ENCODE measurements around the gene ARL3. TPM values are rescaled to one million over a fixed set of nuclear protein-coding genes. Genes with fewer than 3 reads are reported as not detected.
A peak's percentile ranks its signal among the peaks of the same experiment; 100 is the strongest.

ARL3 gene
- total RNA-seq, 1 experiment from 2014 or later: 13.3 TPM

DNA sequence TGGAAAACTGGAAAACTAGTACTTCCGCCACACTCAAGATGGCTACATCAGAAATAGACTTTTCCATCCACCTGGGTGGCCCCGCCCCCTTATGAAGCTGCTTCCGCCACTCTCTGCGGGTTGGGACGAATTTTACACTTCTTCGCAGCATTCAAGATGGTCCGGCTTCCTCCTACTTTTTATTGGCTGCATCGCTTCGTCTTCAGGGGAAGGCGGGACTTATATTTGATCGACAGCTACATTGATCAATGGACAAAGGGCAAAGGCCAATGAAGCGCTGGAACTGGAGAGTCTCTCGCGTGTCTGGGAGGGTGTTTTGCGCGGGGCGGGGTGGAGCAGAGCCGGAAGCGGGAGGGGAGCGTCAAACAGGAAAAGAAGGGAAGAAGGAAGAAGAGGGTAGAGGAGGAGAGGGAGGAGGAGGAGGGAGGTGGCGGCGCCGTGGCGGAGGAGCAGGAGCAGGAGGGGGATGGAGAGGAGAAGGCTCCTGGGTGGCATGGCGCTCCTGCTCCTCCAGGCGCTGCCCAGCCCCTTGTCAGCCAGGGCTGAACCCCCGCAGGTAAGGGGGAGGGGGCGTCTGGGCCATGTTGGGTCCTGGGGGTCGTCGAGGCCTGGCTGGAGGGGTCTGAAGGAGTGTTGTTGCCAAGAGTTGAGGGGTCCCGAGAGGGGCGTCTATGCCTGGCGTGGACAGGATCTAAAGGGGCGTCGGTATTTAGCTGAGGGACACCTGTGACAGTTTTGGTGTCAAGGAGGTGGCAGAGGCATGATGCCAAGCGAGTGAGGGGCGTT, 29.6 kb upstream of the ARL3 start, which contains the start of gene WBP1L (continued):
- TF ChIP-seq OVOL2 (CRISPR knock-in tag; IDR thresholded peaks at IDR 0.05; ENCODE audit: borderline replicate concordance): no peak; the same call in 1 of the 2 replicates
- TF ChIP-seq, protein P1, sequence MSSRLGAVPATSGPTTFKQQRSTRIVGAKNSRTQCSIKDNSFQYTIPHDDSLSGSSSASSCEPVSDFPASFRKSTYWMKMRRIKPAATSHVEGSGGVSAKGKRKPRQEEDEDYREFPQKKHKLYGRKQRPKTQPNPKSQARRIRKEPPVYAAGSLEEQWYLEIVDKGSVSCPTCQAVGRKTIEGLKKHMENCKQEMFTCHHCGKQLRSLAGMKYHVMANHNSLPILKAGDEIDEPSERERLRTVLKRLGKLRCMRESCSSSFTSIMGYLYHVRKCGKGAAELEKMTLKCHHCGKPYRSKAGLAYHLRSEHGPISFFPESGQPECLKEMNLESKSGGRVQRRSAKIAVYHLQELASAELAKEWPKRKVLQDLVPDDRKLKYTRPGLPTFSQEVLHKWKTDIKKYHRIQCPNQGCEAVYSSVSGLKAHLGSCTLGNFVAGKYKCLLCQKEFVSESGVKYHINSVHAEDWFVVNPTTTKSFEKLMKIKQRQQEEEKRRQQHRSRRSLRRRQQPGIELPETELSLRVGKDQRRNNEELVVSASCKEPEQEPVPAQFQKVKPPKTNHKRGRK (CRISPR knock-in tag; IDR thresholded peaks at IDR 0.05; ENCODE audit: borderline replicate concordance): no peak
- TF ChIP-seq, protein P2, sequence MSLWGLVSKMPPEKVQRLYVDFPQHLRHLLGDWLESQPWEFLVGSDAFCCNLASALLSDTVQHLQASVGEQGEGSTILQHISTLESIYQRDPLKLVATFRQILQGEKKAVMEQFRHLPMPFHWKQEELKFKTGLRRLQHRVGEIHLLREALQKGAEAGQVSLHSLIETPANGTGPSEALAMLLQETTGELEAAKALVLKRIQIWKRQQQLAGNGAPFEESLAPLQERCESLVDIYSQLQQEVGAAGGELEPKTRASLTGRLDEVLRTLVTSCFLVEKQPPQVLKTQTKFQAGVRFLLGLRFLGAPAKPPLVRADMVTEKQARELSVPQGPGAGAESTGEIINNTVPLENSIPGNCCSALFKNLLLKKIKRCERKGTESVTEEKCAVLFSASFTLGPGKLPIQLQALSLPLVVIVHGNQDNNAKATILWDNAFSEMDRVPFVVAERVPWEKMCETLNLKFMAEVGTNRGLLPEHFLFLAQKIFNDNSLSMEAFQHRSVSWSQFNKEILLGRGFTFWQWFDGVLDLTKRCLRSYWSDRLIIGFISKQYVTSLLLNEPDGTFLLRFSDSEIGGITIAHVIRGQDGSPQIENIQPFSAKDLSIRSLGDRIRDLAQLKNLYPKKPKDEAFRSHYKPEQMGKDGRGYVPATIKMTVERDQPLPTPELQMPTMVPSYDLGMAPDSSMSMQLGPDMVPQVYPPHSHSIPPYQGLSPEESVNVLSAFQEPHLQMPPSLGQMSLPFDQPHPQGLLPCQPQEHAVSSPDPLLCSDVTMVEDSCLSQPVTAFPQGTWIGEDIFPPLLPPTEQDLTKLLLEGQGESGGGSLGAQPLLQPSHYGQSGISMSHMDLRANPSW (CRISPR knock-in tag; conservative IDR thresholded peaks at IDR 0.05; ENCODE audit: low read depth): no peak
- no peak for TF ChIP-seq ELF4 (CRISPR knock-in tag; IDR thresholded peaks at IDR 0.05; ENCODE audit: low read depth)
- TF ChIP-seq, protein P3, sequence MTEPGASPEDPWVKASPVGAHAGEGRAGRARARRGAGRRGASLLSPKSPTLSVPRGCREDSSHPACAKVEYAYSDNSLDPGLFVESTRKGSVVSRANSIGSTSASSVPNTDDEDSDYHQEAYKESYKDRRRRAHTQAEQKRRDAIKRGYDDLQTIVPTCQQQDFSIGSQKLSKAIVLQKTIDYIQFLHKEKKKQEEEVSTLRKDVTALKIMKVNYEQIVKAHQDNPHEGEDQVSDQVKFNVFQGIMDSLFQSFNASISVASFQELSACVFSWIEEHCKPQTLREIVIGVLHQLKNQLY (CRISPR knock-in tag; IDR thresholded peaks at IDR 0.05): no peak
- TF ChIP-seq, protein P4, sequence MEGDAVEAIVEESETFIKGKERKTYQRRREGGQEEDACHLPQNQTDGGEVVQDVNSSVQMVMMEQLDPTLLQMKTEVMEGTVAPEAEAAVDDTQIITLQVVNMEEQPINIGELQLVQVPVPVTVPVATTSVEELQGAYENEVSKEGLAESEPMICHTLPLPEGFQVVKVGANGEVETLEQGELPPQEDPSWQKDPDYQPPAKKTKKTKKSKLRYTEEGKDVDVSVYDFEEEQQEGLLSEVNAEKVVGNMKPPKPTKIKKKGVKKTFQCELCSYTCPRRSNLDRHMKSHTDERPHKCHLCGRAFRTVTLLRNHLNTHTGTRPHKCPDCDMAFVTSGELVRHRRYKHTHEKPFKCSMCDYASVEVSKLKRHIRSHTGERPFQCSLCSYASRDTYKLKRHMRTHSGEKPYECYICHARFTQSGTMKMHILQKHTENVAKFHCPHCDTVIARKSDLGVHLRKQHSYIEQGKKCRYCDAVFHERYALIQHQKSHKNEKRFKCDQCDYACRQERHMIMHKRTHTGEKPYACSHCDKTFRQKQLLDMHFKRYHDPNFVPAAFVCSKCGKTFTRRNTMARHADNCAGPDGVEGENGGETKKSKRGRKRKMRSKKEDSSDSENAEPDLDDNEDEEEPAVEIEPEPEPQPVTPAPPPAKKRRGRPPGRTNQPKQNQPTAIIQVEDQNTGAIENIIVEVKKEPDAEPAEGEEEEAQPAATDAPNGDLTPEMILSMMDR (IDR thresholded peaks at IDR 0.05): no peak
- TF ChIP-seq, protein P5, sequence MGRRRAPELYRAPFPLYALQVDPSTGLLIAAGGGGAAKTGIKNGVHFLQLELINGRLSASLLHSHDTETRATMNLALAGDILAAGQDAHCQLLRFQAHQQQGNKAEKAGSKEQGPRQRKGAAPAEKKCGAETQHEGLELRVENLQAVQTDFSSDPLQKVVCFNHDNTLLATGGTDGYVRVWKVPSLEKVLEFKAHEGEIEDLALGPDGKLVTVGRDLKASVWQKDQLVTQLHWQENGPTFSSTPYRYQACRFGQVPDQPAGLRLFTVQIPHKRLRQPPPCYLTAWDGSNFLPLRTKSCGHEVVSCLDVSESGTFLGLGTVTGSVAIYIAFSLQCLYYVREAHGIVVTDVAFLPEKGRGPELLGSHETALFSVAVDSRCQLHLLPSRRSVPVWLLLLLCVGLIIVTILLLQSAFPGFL (CRISPR knock-in tag; IDR thresholded peaks at IDR 0.05; ENCODE audit: borderline replicate concordance): no peak
- peak; percentile 91 for TF ChIP-seq ETV6 (CRISPR knock-in tag; IDR thresholded peaks at IDR 0.05)
- TF ChIP-seq, protein P6, sequence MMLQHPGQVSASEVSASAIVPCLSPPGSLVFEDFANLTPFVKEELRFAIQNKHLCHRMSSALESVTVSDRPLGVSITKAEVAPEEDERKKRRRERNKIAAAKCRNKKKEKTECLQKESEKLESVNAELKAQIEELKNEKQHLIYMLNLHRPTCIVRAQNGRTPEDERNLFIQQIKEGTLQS (CRISPR knock-in tag; conservative IDR thresholded peaks at IDR 0.05): 0 out of 2 replicates have a peak, but pooled peaks have one; percentile 37
- no peak for TF ChIP-seq NR3C1 (CRISPR knock-in tag; conservative IDR thresholded peaks at IDR 0.05; ENCODE audit: low read depth)
- TF ChIP-seq, protein P7, sequence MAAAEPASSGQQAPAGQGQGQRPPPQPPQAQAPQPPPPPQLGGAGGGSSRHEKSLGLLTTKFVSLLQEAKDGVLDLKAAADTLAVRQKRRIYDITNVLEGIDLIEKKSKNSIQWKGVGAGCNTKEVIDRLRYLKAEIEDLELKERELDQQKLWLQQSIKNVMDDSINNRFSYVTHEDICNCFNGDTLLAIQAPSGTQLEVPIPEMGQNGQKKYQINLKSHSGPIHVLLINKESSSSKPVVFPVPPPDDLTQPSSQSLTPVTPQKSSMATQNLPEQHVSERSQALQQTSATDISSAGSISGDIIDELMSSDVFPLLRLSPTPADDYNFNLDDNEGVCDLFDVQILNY (CRISPR knock-in tag; IDR thresholded peaks at IDR 0.05): no peak
- no peak for TF ChIP-seq KAT7 (CRISPR knock-in tag; IDR thresholded peaks at IDR 0.05; ENCODE audit: borderline replicate concordance)
- 0 out of 2 replicates have a peak, but pooled peaks have one; percentile 43 for TF ChIP-seq MYBL2 (CRISPR knock-in tag; IDR thresholded peaks at IDR 0.05)
- TF ChIP-seq, protein P8, sequence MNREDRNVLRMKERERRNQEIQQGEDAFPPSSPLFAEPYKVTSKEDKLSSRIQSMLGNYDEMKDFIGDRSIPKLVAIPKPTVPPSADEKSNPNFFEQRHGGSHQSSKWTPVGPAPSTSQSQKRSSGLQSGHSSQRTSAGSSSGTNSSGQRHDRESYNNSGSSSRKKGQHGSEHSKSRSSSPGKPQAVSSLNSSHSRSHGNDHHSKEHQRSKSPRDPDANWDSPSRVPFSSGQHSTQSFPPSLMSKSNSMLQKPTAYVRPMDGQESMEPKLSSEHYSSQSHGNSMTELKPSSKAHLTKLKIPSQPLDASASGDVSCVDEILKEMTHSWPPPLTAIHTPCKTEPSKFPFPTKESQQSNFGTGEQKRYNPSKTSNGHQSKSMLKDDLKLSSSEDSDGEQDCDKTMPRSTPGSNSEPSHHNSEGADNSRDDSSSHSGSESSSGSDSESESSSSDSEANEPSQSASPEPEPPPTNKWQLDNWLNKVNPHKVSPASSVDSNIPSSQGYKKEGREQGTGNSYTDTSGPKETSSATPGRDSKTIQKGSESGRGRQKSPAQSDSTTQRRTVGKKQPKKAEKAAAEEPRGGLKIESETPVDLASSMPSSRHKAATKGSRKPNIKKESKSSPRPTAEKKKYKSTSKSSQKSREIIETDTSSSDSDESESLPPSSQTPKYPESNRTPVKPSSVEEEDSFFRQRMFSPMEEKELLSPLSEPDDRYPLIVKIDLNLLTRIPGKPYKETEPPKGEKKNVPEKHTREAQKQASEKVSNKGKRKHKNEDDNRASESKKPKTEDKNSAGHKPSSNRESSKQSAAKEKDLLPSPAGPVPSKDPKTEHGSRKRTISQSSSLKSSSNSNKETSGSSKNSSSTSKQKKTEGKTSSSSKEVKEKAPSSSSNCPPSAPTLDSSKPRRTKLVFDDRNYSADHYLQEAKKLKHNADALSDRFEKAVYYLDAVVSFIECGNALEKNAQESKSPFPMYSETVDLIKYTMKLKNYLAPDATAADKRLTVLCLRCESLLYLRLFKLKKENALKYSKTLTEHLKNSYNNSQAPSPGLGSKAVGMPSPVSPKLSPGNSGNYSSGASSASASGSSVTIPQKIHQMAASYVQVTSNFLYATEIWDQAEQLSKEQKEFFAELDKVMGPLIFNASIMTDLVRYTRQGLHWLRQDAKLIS (CRISPR knock-in tag; IDR thresholded peaks at IDR 0.05; ENCODE audit: borderline replicate concordance): no peak
- TF ChIP-seq, protein P9, sequence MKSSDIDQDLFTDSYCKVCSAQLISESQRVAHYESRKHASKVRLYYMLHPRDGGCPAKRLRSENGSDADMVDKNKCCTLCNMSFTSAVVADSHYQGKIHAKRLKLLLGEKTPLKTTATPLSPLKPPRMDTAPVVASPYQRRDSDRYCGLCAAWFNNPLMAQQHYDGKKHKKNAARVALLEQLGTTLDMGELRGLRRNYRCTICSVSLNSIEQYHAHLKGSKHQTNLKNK (CRISPR knock-in tag; IDR thresholded peaks at IDR 0.05): no peak

All from WTC11 (cell line).